RCC 7860 (cell line): ENCODE data around the gene FHOD3.
"Not testable (repeated sequence)": the region's sequence is repeated elsewhere in the genome, so short reads cannot be mapped to it uniquely, and the experiment has no call there.

Experiments used
- DNase-seq: peaks from one replicate; pipeline ENCODE4 v3.0.0-alpha.2; 2015; ENCODE audit warnings: low spot score
- FAIRE-seq: peaks from 2 replicates; lab custom pipeline; 2012; peaks lifted over from hg19 to GRCh38; lab: Jason Lieb, UNC

FHOD3 gene

GRCh38 chr18:36758623-36759022, 461.1 kb downstream of the FHOD3 start:
- no peak for FAIRE-seq

GRCh38 chr18:36759167-36759776, 461.8 kb downstream of the FHOD3 start:
- FAIRE-seq (no peak), DNase-seq (no peak)

More at GRCh38 chr18:36758623-36759022, 461.1 kb downstream of the FHOD3 start:
- DNase-seq: no peak

GRCh38 chr18:36760598-36760997, 463.1 kb downstream of the FHOD3 start:
- FAIRE-seq (no peak), DNase-seq (no peak)

GRCh38 chr18:36761186-36761698, 463.7 kb downstream of the FHOD3 start:
- no peak for DNase-seq
- no peak for FAIRE-seq

GRCh38 chr18:36762074-36762473, 464.6 kb downstream of the FHOD3 start:
- no peak for FAIRE-seq

GRCh38 chr18:36762965-36763364, 465.5 kb downstream of the FHOD3 start:
- FAIRE-seq, DNase-seq: not testable (repeated sequence)

More at GRCh38 chr18:36762074-36762473, 464.6 kb downstream of the FHOD3 start:
- no peak for DNase-seq

- FAIRE-seq (no peak), DNase-seq (no peak)
Observed at GRCh38 chr18:36766836-36767235, 469.3 kb downstream of the FHOD3 start.

- no peak for FAIRE-seq
- DNase-seq: no peak
Observed at GRCh38 chr18:36769172-36769571, 471.7 kb downstream of the FHOD3 start.

- DNase-seq (no peak), FAIRE-seq (no peak)
Observed at GRCh38 chr18:36769611-36770314, 472.2 kb downstream of the FHOD3 start.

GRCh38 chr18:36770315-36770946, 472.9 kb downstream of the FHOD3 start:
- DNase-seq: no peak
- FAIRE-seq: no peak

- FAIRE-seq (no peak), DNase-seq (no peak)
Observed at GRCh38 chr18:36771245-36771644, 473.7 kb downstream of the FHOD3 start.

- DNase-seq (no peak), FAIRE-seq (no peak)
Observed at GRCh38 chr18:36772241-36772723, 474.8 kb downstream of the FHOD3 start.

- no peak for FAIRE-seq
Observed at GRCh38 chr18:36775396-36775795, 477.9 kb downstream of the FHOD3 start.

GRCh38 chr18:36776650-36777049, 479.1 kb downstream of the FHOD3 start:
- DNase-seq (no peak), FAIRE-seq (no peak)

More at GRCh38 chr18:36775396-36775795, 477.9 kb downstream of the FHOD3 start:
- DNase-seq: no peak

GRCh38 chr18:36777566-36777965, 480.1 kb downstream of the FHOD3 start:
- DNase-seq (no peak), FAIRE-seq (no peak)

- FAIRE-seq: no peak
- no peak for DNase-seq
Observed at GRCh38 chr18:36780748-36781147, 483.2 kb downstream of the FHOD3 start.

- DNase-seq (no peak), FAIRE-seq (no peak)
Observed at GRCh38 chr18:36782710-36783109, 485.2 kb downstream of the FHOD3 start.

- no peak for FAIRE-seq
Observed at GRCh38 chr18:36783792-36784191, 486.3 kb downstream of the FHOD3 start.

GRCh38 chr18:36786686-36787085, 489.2 kb downstream of the FHOD3 start:
- FAIRE-seq: no peak
- DNase-seq: peak; percentile 17

More at GRCh38 chr18:36783792-36784191, 486.3 kb downstream of the FHOD3 start:
- no peak for DNase-seq

- DNase-seq: no peak
- FAIRE-seq: no peak
Observed at GRCh38 chr18:36792634-36793283, 495.2 kb downstream of the FHOD3 start.
